ENCODE measurements around the gene SPART.

GRCh38 chr13:36293497-36293896, 52.7 kb downstream of the SPART start:
- TF ChIP-seq, protein P1, sequence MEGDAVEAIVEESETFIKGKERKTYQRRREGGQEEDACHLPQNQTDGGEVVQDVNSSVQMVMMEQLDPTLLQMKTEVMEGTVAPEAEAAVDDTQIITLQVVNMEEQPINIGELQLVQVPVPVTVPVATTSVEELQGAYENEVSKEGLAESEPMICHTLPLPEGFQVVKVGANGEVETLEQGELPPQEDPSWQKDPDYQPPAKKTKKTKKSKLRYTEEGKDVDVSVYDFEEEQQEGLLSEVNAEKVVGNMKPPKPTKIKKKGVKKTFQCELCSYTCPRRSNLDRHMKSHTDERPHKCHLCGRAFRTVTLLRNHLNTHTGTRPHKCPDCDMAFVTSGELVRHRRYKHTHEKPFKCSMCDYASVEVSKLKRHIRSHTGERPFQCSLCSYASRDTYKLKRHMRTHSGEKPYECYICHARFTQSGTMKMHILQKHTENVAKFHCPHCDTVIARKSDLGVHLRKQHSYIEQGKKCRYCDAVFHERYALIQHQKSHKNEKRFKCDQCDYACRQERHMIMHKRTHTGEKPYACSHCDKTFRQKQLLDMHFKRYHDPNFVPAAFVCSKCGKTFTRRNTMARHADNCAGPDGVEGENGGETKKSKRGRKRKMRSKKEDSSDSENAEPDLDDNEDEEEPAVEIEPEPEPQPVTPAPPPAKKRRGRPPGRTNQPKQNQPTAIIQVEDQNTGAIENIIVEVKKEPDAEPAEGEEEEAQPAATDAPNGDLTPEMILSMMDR (IDR thresholded peaks at IDR 0.05): no peak
- no peak for TF ChIP-seq POLR2A (IDR thresholded peaks at IDR 0.05)
